MM.1S (cell line): Measurements from ENCODE around the gene ENOX1.

Experiments used
- DNase-seq: peaks from one replicate; pipeline ENCODE4 v3.0.0-alpha.2; 2015
- H2AFZ ChIP-seq: fragments of 300-600 bp; sonication (generic); 2 replicates; pipeline ENCODE4 v1.6.0; 2016; ENCODE audit warnings: antibody characterized with exemption, low read length
- H3F3A ChIP-seq: fragments of 300-600 bp; sonication (generic); 2 replicates; pipeline ENCODE4 v1.6.1; 2016; ENCODE audit warnings: mild to moderate bottlenecking, antibody characterized with exemption, low read length, moderate library complexity, mixed read lengths; ENCODE audit not compliant: insufficient read depth
- H3K27ac ChIP-seq: fragments of 300-600 bp; sonication (generic); 2 replicates; pipeline ENCODE4 v1.5.1; 2016; ENCODE audit warnings: mild to moderate bottlenecking, low read length
- H3K27me3 ChIP-seq: fragments of 300-600 bp; sonication (generic); replicated peaks from 2 replicates; pipeline ENCODE4 v1.6.0; 2016; ENCODE audit warnings: low read length; ENCODE audit not compliant: insufficient read depth
- H3K36me3 ChIP-seq: fragments of 300-600 bp; sonication (generic); replicated peaks from 2 replicates; pipeline ENCODE4 v1.6.1; 2016; ENCODE audit warnings: mild to moderate bottlenecking, low read length, mixed read lengths; ENCODE audit not compliant: insufficient read depth
- H3K4me1 ChIP-seq: fragments of 300-600 bp; sonication (generic); 2 replicates; pipeline ENCODE4 v1.6.1; 2016; ENCODE audit warnings: low read length, mixed read lengths
- H3K4me2 ChIP-seq: fragments of 300-600 bp; sonication (generic); 2 replicates; pipeline ENCODE4 v1.6.0; 2016; ENCODE audit warnings: low read depth, low read length
- H3K4me3 ChIP-seq: fragments of 300-600 bp; sonication (generic); 2 replicates; pipeline ENCODE4 v1.5.1; 2016; ENCODE audit warnings: low read length, mixed read lengths
- H3K79me2 ChIP-seq: fragments of 300-600 bp; sonication (generic); 2 replicates; pipeline ENCODE4 v1.6.1; 2016; ENCODE audit warnings: mixed run types, low read length, mixed read lengths
- H3K9ac ChIP-seq: fragments of 300-600 bp; sonication (generic); 2 replicates; pipeline ENCODE4 v1.6.1; 2016; ENCODE audit warnings: low read length, mixed read lengths
- H3K9me2 ChIP-seq: fragments of 300-600 bp; sonication (generic); replicated peaks from 2 replicates; pipeline ENCODE4 v1.6.1; 2016; ENCODE audit warnings: mild to moderate bottlenecking, low read length, mixed read lengths; ENCODE audit not compliant: insufficient read depth
- H3K9me3 ChIP-seq: fragments of 300-600 bp; sonication (generic); replicated peaks from 2 replicates; pipeline ENCODE4 v1.6.1; 2016; ENCODE audit warnings: mild to moderate bottlenecking, low read length, mixed read lengths; ENCODE audit not compliant: insufficient read depth
- H4K20me1 ChIP-seq: fragments of 300-600 bp; sonication (generic); 2 replicates; pipeline ENCODE4 v1.6.1; 2016; ENCODE audit warnings: mild to moderate bottlenecking, low read length, moderate library complexity, mixed read lengths; ENCODE audit not compliant: insufficient read depth
- CTCF ChIP-seq: fragments of 300-600 bp; sonication (generic); IDR thresholded peaks from 2 replicates; pipeline ENCODE4 v1.5.1; 2016; ENCODE audit warnings: antibody characterized with exemption, low read length, mixed read lengths
- EZH2 ChIP-seq: fragments of 300-600 bp; sonication (generic); optimal IDR thresholded peaks from 2 replicates; pipeline ENCODE3; 2017; ENCODE audit warnings: low read depth, mild to moderate bottlenecking, antibody characterized with exemption, low read length, mixed read lengths
- EZH2phosphoT487 ChIP-seq: fragments of 300-600 bp; sonication (generic); IDR thresholded peaks from 2 replicates; pipeline ENCODE4 v1.6.1; 2018; ENCODE audit warnings: antibody characterized with exemption, low read length

Gene ENOX1

GRCh38 chr13:43487461-43487860, 299.3 kb downstream of the ENOX1 start:
- H3K9me3 ChIP-seq: no peaks in the 10 kb centered on the region
- no peaks in the 10 kb centered on the region for H3K36me3 ChIP-seq
- no peaks in the 10 kb centered on the region for H3K9me2 ChIP-seq
- H3K79me2 ChIP-seq: no peaks in the 10 kb centered on the region
- no peaks in the 10 kb centered on the region for H3K27me3 ChIP-seq
- H3K9ac ChIP-seq: no peak overlapping the region
- no peak for TF ChIP-seq EZH2phosphoT487
- DNase-seq: no peak
- no peaks in the 10 kb centered on the region for H4K20me1 ChIP-seq
- H2AFZ ChIP-seq: no peak overlapping the region
- H3K4me1 ChIP-seq: no peaks in the 10 kb centered on the region
- H3F3A ChIP-seq: no peaks in the 10 kb centered on the region
- no peak overlapping the region for H3K4me2 ChIP-seq
- no peak overlapping the region for H3K4me3 ChIP-seq
- H3K27ac ChIP-seq: no peak overlapping the region

- Histone ChIP-seq H3K9ac (no peak overlapping the region), H3K9me2 (no peaks in the 10 kb centered on the region), H3K4me3 (no peak overlapping the region), H3K27ac (no peak overlapping the region), H3K4me2 (no peak overlapping the region), H3K79me2 (no peaks in the 10 kb centered on the region), H3K36me3 (no peaks in the 10 kb centered on the region), H3F3A (no peaks in the 10 kb centered on the region), H4K20me1 (no peaks in the 10 kb centered on the region), H3K9me3 (no peaks in the 10 kb centered on the region), H3K4me1 (no peaks in the 10 kb centered on the region), H3K27me3 (no peaks in the 10 kb centered on the region), H2AFZ (no peak overlapping the region)
- no peak for DNase-seq
- TF ChIP-seq EZH2phosphoT487 (no peak), CTCF (no peak), EZH2 (no peak)
Observed at GRCh38 chr13:43484432-43485225, 302.1 kb downstream of the ENOX1 start.

- no peak overlapping the region for H3K4me2 ChIP-seq
- TF ChIP-seq CTCF (no peak), EZH2phosphoT487 (no peak), EZH2 (no peak)
- H3K9ac ChIP-seq: no peak overlapping the region
- no peaks in the 10 kb centered on the region for H3K36me3 ChIP-seq
- no peak overlapping the region for H3K27ac ChIP-seq
- H3F3A ChIP-seq: no peaks in the 10 kb centered on the region
- no peaks in the 10 kb centered on the region for H3K79me2 ChIP-seq
- no peaks in the 10 kb centered on the region for H3K9me3 ChIP-seq
- H2AFZ ChIP-seq: no peak overlapping the region
- no peak overlapping the region for H3K4me3 ChIP-seq
- no peaks in the 10 kb centered on the region for H4K20me1 ChIP-seq
- H3K4me1 ChIP-seq: no peaks in the 10 kb centered on the region
- no peak for DNase-seq
- H3K27me3 ChIP-seq: no peaks in the 10 kb centered on the region
- no peaks in the 10 kb centered on the region for H3K9me2 ChIP-seq
Observed at GRCh38 chr13:43483930-43484329, 302.8 kb downstream of the ENOX1 start.

GRCh38 chr13:43482641-43483040, 304.1 kb downstream of the ENOX1 start:
- no peak overlapping the region for H3K27ac ChIP-seq
- H3K4me1 ChIP-seq: no peaks in the 10 kb centered on the region
- no peaks in the 10 kb centered on the region for H3K27me3 ChIP-seq
- H3K9ac ChIP-seq: no peak overlapping the region
- no peak for DNase-seq
- no peaks in the 10 kb centered on the region for H3K9me2 ChIP-seq
- H3F3A ChIP-seq: no peaks in the 10 kb centered on the region
- H4K20me1 ChIP-seq: no peaks in the 10 kb centered on the region
- TF ChIP-seq EZH2 (no peak), CTCF (no peak), EZH2phosphoT487 (no peak)
- H2AFZ ChIP-seq: no peak overlapping the region
- no peaks in the 10 kb centered on the region for H3K9me3 ChIP-seq
- H3K4me2 ChIP-seq: no peak overlapping the region
- H3K79me2 ChIP-seq: no peaks in the 10 kb centered on the region
- H3K4me3 ChIP-seq: no peak overlapping the region
- H3K36me3 ChIP-seq: no peaks in the 10 kb centered on the region
